Measurements from ENCODE around the gene LACTB. TPM values are rescaled to one million over a fixed set of nuclear protein-coding genes. Genes with fewer than 3 reads are reported as not detected.
A peak's percentile ranks its signal among the peaks of the same experiment; 100 is the strongest.

Gene LACTB
- total RNA-seq, 1 donor from 2014 or later = 10.9 TPM

DNA sequence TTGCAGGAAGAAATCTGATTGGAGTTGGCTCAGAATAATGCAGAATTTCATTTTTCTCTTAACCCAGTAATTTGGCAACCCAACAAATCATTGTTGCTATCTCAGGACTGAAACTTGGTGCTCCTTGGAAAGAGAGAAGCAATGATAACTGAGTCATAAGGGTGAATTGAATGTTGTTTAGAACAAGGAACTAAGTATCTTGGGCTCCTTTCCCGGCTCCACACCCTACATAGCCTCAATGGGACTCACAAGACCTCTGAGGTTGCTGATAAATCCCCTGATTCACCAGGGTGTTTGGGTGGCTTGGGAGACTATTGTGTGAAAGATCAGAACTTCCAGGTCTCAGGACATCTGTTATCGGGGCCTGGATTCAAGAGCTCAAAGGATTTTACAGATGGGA lies 60.0 kb downstream of the LACTB start:
- no peak overlapping the region for H3K27ac Mint-ChIP-seq
- H3K9me3 Mint-ChIP-seq = peaks cover 4% of the 10 kb centered on the region
- H3K36me3 Mint-ChIP-seq = no peaks in the 10 kb centered on the region
- no peak for DNase-seq (ENCODE audit: extremely low spot score, unreplicated experiment)
- peaks cover 12% of the 10 kb centered on the region for H3K4me1 Mint-ChIP-seq (ENCODE audit: unreplicated experiment)
- no peaks in the 10 kb centered on the region for H3K27me3 Mint-ChIP-seq
- TF ChIP-seq CTCF (conservative IDR thresholded peaks at IDR 0.05) = no peak
- no peak overlapping the region for H3K4me3 Mint-ChIP-seq

DNA sequence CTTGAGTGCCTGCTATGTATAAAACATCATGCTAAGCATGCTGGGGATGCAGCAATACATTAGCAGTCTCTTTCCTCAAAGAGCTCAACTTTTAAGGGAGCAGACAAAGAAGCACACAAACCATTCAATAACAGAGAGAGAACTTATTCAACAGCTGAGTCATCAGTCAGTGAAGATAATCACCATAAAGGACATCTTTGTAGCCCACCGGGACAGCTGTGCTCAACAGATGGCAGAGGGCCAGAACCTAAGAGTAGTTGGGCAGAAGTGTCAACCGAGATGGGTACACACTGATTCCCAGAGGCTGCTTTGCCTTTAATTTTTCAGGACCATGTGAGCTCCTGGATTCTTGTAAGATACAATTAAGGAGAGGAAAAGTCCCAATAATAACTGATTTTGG lies 63.5 kb downstream of the LACTB start:
- Mint-ChIP-seq H3K27me3 (no peaks in the 10 kb centered on the region), H3K9me3 (no peaks in the 10 kb centered on the region), H3K4me3 (no peak overlapping the region), H3K27ac (no peak overlapping the region), H3K4me1 (ENCODE audit: unreplicated experiment) (peaks cover 4% of the 10 kb centered on the region), H3K36me3 (no peaks in the 10 kb centered on the region)
- TF ChIP-seq CTCF (conservative IDR thresholded peaks at IDR 0.05) = no peak
- DNase-seq (ENCODE audit: extremely low spot score, unreplicated experiment) = no peak

- Mint-ChIP-seq H3K9me3 (no peaks in the 10 kb centered on the region), H3K27me3 (no peaks in the 10 kb centered on the region), H3K4me3 (peak overlapping the region; percentile 60), H3K36me3 (no peaks in the 10 kb centered on the region), H3K4me1 (ENCODE audit: unreplicated experiment) (peaks cover 11% of the 10 kb centered on the region), H3K27ac (peak overlapping the region; percentile 38)
- TF ChIP-seq CTCF (conservative IDR thresholded peaks at IDR 0.05) = no peak
- DNase-seq (ENCODE audit: extremely low spot score, unreplicated experiment) = no peak
These were observed 64.4 kb downstream of the LACTB start for GRCh38 chr15:63186065-63186464.

DNA sequence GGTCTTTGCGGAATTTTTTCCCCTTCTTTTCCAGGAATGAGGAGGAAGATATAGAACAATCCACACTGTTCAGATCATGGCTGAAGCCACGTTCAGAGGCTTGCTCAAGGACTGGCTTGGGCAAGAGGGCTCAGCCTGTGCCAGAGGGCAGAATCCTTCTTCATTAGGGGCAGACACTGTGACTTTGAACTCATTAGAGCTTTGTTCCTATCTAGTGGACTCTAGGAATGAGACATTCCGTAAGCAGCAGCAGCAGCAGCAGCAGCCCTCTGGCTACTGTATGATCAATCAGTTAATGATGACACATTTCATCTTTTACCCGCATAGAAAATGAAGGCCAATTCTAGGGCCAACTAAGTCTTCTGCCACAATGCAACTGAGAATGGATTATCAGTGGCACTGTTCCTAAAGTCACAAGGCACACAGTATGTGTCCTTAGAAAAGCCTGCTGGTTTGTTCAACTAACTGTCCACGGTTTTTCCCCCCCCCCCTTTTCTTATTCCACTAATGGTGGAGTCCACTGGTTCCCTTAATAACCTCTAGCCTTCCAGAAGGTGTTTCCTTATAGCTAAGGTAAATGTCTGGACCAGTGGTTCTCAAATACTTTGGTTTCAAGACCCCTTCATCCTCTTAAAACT lies 66.0 kb downstream of the LACTB start:
- DNase-seq (ENCODE audit: extremely low spot score, unreplicated experiment) = no peak
- Mint-ChIP-seq H3K4me3 (peak overlapping the region; percentile 92), H3K36me3 (no peaks in the 10 kb centered on the region), H3K4me1 (ENCODE audit: unreplicated experiment) (peaks cover 25% of the 10 kb centered on the region), H3K27ac (peak overlapping the region; percentile 41), H3K9me3 (no peaks in the 10 kb centered on the region), H3K27me3 (no peaks in the 10 kb centered on the region)
- no peak for TF ChIP-seq CTCF (conservative IDR thresholded peaks at IDR 0.05)

DNA sequence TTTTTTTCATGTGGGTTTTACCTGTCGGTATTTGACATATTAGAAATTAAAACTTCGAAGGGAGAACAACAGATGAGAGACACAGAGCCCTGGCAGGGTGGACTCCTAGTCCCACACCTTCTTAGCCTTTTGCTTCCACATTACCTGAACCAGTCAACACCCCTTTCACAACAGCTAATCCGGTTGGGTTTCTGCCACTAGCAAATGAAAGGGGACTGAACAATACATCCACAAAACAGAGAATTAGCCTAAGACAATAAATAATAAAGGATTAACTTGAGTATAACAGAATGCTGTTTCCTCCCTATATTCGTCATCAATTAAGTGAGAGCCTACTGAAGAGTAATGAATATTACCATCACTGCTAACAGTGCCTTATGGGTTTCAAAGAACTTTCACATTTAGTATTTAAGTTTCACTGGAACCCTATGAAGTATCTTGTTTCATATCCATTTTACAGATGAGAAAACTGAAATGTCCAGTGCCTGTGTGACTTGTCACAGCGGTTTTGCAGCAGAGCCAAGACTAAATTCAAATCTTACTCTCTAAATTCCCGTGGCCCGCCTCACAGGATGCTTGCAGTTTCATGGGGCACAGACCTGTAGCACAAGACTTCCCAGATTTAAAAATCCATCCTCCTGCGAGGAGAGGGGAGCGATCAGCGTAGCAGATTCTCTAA lies 66.7 kb downstream of the LACTB start:
- peaks cover 26% of the 10 kb centered on the region for H3K4me1 Mint-ChIP-seq (ENCODE audit: unreplicated experiment)
- no peak for DNase-seq (ENCODE audit: extremely low spot score, unreplicated experiment)
- no peak for TF ChIP-seq CTCF (conservative IDR thresholded peaks at IDR 0.05)
- peak overlapping the region; percentile 96 for H3K27ac Mint-ChIP-seq
- H3K27me3 Mint-ChIP-seq = no peaks in the 10 kb centered on the region
- no peaks in the 10 kb centered on the region for H3K36me3 Mint-ChIP-seq
- no peaks in the 10 kb centered on the region for H3K9me3 Mint-ChIP-seq
- H3K4me3 Mint-ChIP-seq = peak overlapping the region; percentile 92

Data from type B pancreatic cell (in vitro differentiated cells).